Measurements from ENCODE around the gene DNAJC24.

GRCh38 chr11:31369348-31370329 lies at the start of gene DNAJC24, which contains the start of gene DCDC1:
- TF ChIP-seq CTCF (IDR thresholded peaks at IDR 0.05; ENCODE audit: borderline replicate concordance, extremely low read depth, low read length, poor library complexity, severe bottlenecking) (no peak), EZH2 (IDR thresholded peaks at IDR 0.05; ENCODE audit: borderline replicate concordance, low read depth, low read length, severe bottlenecking) (no peak)
